ENCODE results near the gene PPARA.

The PPARA gene

GRCh38 chr22:46288846-46289243, 138.5 kb downstream of the PPARA start:
- Histone ChIP-seq H3K79me1 (ENCODE audit: low read length) (no peaks in the 10 kb centered on the region), H2BK120ac (ENCODE audit: insufficient read depth, low read length, poor library complexity) (no peak overlapping the region), H3K14ac (ENCODE audit: low read length) (no peak overlapping the region), H3K27me3 (ENCODE audit: insufficient read depth, low read length) (no peaks in the 10 kb centered on the region), H3K27ac (ENCODE audit: low read depth, low read length) (no peak overlapping the region), H3K9me3 (ENCODE audit: insufficient read depth, low read depth, low read length) (no peaks in the 10 kb centered on the region), H3K36me3 (ENCODE audit: control insufficient read depth in 1 of 2, insufficient read depth in 2 of 2, low read length in 2 of 2) (peaks cover 32 to 50% of the 10 kb centered on the region in 2 experiments), H2AFZ (ENCODE audit: insufficient read depth, low read length, poor library complexity) (no peak overlapping the region), H3K79me2 (ENCODE audit: control insufficient read depth, insufficient read depth, low read length, poor library complexity) (no peaks in the 10 kb centered on the region), H3K4ac (ENCODE audit: low read depth, low read length) (no peak overlapping the region), H4K91ac (ENCODE audit: low read depth, low read length) (no peak overlapping the region), H4K12ac (ENCODE audit: low read depth, low read length) (no peak overlapping the region), H2BK5ac (ENCODE audit: low read depth, low read length, poor library complexity) (no peak overlapping the region), H3K4me3 (ENCODE audit: low read depth, low read length) (no peak overlapping the region), H3K4me1 (ENCODE audit: control insufficient read depth in 1 of 2, insufficient read depth in 2 of 2, low read length in 2 of 2) (no peaks in the 10 kb centered on the region), H4K8ac (ENCODE audit: low read depth, low read length) (no peak overlapping the region), H3K18ac (ENCODE audit: low read length) (no peak overlapping the region), H2AK5ac (ENCODE audit: low read length) (no peak overlapping the region), H3K23ac (ENCODE audit: low read length) (no peak overlapping the region), H3K4me2 (ENCODE audit: low read length) (no peak overlapping the region), H3K9ac (ENCODE audit: low read length) (no peak overlapping the region), H2BK12ac (ENCODE audit: low read length) (no peak overlapping the region)
- no peak for DNase-seq
- no CpG with 5 or more reads among the region's 7 CpGs for WGBS (ENCODE audit: extremely low coverage, insufficient coverage, insufficient read length)

DNA sequence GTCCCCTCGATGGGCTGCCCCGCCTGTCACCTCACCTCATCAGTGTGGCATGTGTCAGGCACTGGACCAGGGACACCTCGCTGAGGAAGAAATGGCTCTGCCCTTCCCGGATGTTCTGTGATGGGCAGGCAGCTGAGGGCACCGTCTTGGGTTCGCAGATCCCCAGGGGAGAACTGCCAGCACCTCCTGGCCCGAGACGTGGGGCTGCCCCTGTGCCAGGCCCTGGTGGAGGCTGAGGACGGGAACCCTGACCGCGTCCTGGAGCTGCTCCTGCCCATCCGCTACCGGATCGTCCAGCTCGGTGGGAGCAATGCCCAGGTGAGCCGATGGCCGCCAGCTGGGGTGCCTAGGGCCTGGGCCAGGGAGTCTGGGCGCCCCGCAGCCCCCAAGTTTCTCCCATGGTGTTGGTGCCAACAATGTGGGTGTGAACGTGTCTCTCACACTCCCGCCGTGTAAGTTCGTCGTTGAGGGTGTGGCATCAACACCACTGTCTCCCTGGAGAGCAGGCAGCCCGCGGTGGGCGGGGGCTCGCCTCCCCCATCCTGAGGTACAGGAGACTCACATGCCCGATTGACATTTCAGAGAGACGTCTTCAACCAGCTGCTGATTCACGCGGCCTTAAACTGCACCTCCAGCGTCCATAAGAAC, 139.0 kb downstream of the PPARA start:
- Histone ChIP-seq H3K4ac (ENCODE audit: low read depth, low read length) (no peak overlapping the region), H2AK5ac (ENCODE audit: low read length) (no peak overlapping the region), H3K36me3 (ENCODE audit: control insufficient read depth in 1 of 2, insufficient read depth in 2 of 2, low read length in 2 of 2) (peaks cover 29 to 45% of the 10 kb centered on the region in 2 experiments), H3K27me3 (ENCODE audit: insufficient read depth, low read length) (no peaks in the 10 kb centered on the region), H2BK120ac (ENCODE audit: insufficient read depth, low read length, poor library complexity) (no peak overlapping the region), H3K4me1 (ENCODE audit: control insufficient read depth in 1 of 2, insufficient read depth in 2 of 2, low read length in 2 of 2) (no peaks in the 10 kb centered on the region), H2BK12ac (ENCODE audit: low read length) (no peak overlapping the region), H3K23ac (ENCODE audit: low read length) (no peak overlapping the region), H3K14ac (ENCODE audit: low read length) (no peak overlapping the region), H2BK5ac (ENCODE audit: low read depth, low read length, poor library complexity) (no peak overlapping the region), H3K79me2 (ENCODE audit: control insufficient read depth, insufficient read depth, low read length, poor library complexity) (no peaks in the 10 kb centered on the region), H4K8ac (ENCODE audit: low read depth, low read length) (no peak overlapping the region), H3K9me3 (ENCODE audit: insufficient read depth, low read depth, low read length) (no peaks in the 10 kb centered on the region), H4K12ac (ENCODE audit: low read depth, low read length) (no peak overlapping the region), H3K9ac (ENCODE audit: low read length) (no peak overlapping the region), H3K4me2 (ENCODE audit: low read length) (no peak overlapping the region), H4K91ac (ENCODE audit: low read depth, low read length) (no peak overlapping the region), H3K18ac (ENCODE audit: low read length) (no peak overlapping the region), H2AFZ (ENCODE audit: insufficient read depth, low read length, poor library complexity) (no peak overlapping the region), H3K4me3 (ENCODE audit: low read depth, low read length) (no peak overlapping the region), H3K27ac (ENCODE audit: low read depth, low read length) (no peak overlapping the region), H3K79me1 (ENCODE audit: low read length) (no peaks in the 10 kb centered on the region)
- no CpG with 5 or more reads among the region's 33 CpGs for WGBS (ENCODE audit: extremely low coverage, insufficient coverage, insufficient read length)
- DNase-seq = no peak

GRCh38 chr22:46290121-46290842, 140.0 kb downstream of the PPARA start:
- Histone ChIP-seq H3K18ac (ENCODE audit: low read length) (no peak overlapping the region), H4K12ac (ENCODE audit: low read depth, low read length) (no peak overlapping the region), H4K8ac (ENCODE audit: low read depth, low read length) (no peak overlapping the region), H3K4ac (ENCODE audit: low read depth, low read length) (no peak overlapping the region), H4K91ac (ENCODE audit: low read depth, low read length) (no peak overlapping the region), H2BK120ac (ENCODE audit: insufficient read depth, low read length, poor library complexity) (no peak overlapping the region), H2BK12ac (ENCODE audit: low read length) (no peak overlapping the region), H3K14ac (ENCODE audit: low read length) (no peak overlapping the region), H3K79me2 (ENCODE audit: control insufficient read depth, insufficient read depth, low read length, poor library complexity) (no peaks in the 10 kb centered on the region), H3K27me3 (ENCODE audit: insufficient read depth, low read length) (no peaks in the 10 kb centered on the region), H3K4me1 (ENCODE audit: control insufficient read depth in 1 of 2, insufficient read depth in 2 of 2, low read length in 2 of 2) (no peaks in the 10 kb centered on the region), H3K9ac (ENCODE audit: low read length) (no peak overlapping the region), H2AK5ac (ENCODE audit: low read length) (no peak overlapping the region), H3K9me3 (ENCODE audit: insufficient read depth, low read depth, low read length) (peaks cover 1% of the 10 kb centered on the region), H3K23ac (ENCODE audit: low read length) (no peak overlapping the region), H3K4me2 (ENCODE audit: low read length) (no peak overlapping the region), H2AFZ (ENCODE audit: insufficient read depth, low read length, poor library complexity) (no peak overlapping the region), H3K4me3 (ENCODE audit: low read depth, low read length) (no peak overlapping the region), H3K27ac (ENCODE audit: low read depth, low read length) (no peak overlapping the region), H2BK5ac (ENCODE audit: low read depth, low read length, poor library complexity) (no peak overlapping the region), H3K36me3 (ENCODE audit: control insufficient read depth in 1 of 2, insufficient read depth in 2 of 2, low read length in 2 of 2) (peaks cover 24 to 39% of the 10 kb centered on the region in 2 experiments), H3K79me1 (ENCODE audit: low read length) (no peaks in the 10 kb centered on the region)
- no CpG with 5 or more reads among the region's 17 CpGs for WGBS (ENCODE audit: extremely low coverage, insufficient coverage, insufficient read length)
- no peak for DNase-seq

DNA sequence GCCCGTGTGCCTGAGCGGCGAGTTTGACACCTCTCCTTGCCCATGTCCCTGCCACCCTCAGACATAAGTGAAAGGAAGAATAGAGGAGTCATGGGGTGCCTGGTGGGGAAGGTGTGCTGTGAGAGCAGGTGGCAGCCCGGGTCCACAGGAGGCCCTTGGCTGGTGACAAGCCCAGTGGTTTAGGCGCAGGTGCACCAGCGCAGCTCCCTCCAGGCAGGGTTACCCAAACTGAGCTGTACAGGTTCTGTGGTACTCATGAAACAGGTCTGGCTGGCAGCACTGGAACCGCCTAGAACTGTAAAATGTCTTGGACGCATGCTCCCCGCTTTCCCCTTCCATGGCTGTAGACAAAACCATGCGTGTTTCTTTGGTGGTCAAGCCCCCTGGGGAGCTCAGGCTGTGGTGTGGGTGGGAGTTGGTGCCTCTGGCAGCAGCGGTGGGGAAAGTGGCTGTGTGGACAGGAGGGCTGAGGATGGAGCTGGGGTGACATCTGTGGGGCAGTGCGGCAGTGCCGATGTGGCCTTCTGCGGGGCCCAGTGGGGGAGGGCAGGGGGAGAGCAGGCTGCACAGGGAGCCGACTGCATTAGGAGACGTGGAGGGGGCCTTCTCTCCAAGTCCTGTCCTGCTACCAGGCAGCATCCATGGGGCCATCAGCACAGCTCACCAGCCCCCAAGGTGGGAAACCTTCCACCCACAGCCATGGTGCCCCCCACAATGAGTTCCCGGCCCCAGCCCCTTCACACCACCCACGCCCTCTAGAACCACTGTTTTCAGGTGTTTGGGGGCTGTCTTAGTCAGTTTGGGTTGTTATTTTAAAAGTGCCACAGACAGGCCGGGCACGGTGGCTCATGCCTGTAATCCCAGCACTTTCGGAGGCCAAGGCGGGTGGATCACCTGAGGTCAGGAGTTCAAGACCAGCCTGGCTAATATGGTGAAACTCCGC, 140.8 kb downstream of the PPARA start:
- Histone ChIP-seq H3K23ac (ENCODE audit: low read length) (no peak overlapping the region), H3K4me1 (ENCODE audit: control insufficient read depth in 1 of 2, insufficient read depth in 2 of 2, low read length in 2 of 2) (peaks cover 3 to 6% of the 10 kb centered on the region in 2 experiments), H2BK120ac (ENCODE audit: insufficient read depth, low read length, poor library complexity) (no peak overlapping the region), H3K27ac (ENCODE audit: low read depth, low read length) (no peak overlapping the region), H3K79me2 (ENCODE audit: control insufficient read depth, insufficient read depth, low read length, poor library complexity) (peaks cover under 1% of the 10 kb centered on the region), H2BK5ac (ENCODE audit: low read depth, low read length, poor library complexity) (no peak overlapping the region), H3K9ac (ENCODE audit: low read length) (no peak overlapping the region), H3K36me3 (ENCODE audit: control insufficient read depth in 1 of 2, insufficient read depth in 2 of 2, low read length in 2 of 2) (peaks cover 23 to 38% of the 10 kb centered on the region in 2 experiments), H4K12ac (ENCODE audit: low read depth, low read length) (no peak overlapping the region), H4K8ac (ENCODE audit: low read depth, low read length) (no peak overlapping the region), H3K18ac (ENCODE audit: low read length) (no peak overlapping the region), H3K4me2 (ENCODE audit: low read length) (no peak overlapping the region), H4K91ac (ENCODE audit: low read depth, low read length) (no peak overlapping the region), H3K27me3 (ENCODE audit: insufficient read depth, low read length) (no peaks in the 10 kb centered on the region), H3K9me3 (ENCODE audit: insufficient read depth, low read depth, low read length) (peaks cover 1% of the 10 kb centered on the region), H3K14ac (ENCODE audit: low read length) (no peak overlapping the region), H2BK12ac (ENCODE audit: low read length) (no peak overlapping the region), H2AK5ac (ENCODE audit: low read length) (no peak overlapping the region), H3K4ac (ENCODE audit: low read depth, low read length) (no peak overlapping the region), H2AFZ (ENCODE audit: insufficient read depth, low read length, poor library complexity) (no peak overlapping the region), H3K79me1 (ENCODE audit: low read length) (peaks cover under 1% of the 10 kb centered on the region), H3K4me3 (ENCODE audit: low read depth, low read length) (no peak overlapping the region)
- no CpG with 5 or more reads among the region's 23 CpGs for WGBS (ENCODE audit: extremely low coverage, insufficient coverage, insufficient read length)
- no peak for DNase-seq

Measured in trophoblast cell (in vitro differentiated cells and primary cell).